Muscle layer of colon (tissue), 2 donors: Measurements from ENCODE around the gene ENOX2.

Experiments
- H3K27ac ChIP-seq: one replicate; pipeline ENCODE4 v1.7.0; 2013; ENCODE audit warnings: low read depth, mild to moderate bottlenecking, low read length, moderate library complexity
- H3K27me3 ChIP-seq, 2 donors: one replicate each; pipeline ENCODE4 v1.7.0; 2013; ENCODE audit warnings: low read length in 2 of 2, mild to moderate bottlenecking in 2 of 2; ENCODE audit not compliant: insufficient read depth in 2 of 2, control insufficient read depth in 1 of 2
- H3K36me3 ChIP-seq: one replicate; pipeline ENCODE4 v1.7.0; 2013; ENCODE audit warnings: mild to moderate bottlenecking, low read length; ENCODE audit not compliant: insufficient read depth
- H3K4me1 ChIP-seq: one replicate; pipeline ENCODE4 v1.7.0; 2013; ENCODE audit warnings: mild to moderate bottlenecking, low read length; ENCODE audit not compliant: insufficient read depth
- H3K4me3 ChIP-seq, 2 donors: one replicate each; pipeline ENCODE4 v1.7.0; 2013; ENCODE audit warnings: low read length in 2 of 2, low read depth in 1 of 2, mild to moderate bottlenecking in 1 of 2, moderate library complexity in 1 of 2
- H3K9ac ChIP-seq: one replicate; pipeline ENCODE4 v1.7.0; 2013; ENCODE audit warnings: low read length
- H3K9me3 ChIP-seq: one replicate; pipeline ENCODE4 v1.7.0; 2013; ENCODE audit warnings: mild to moderate bottlenecking, low read length
- donor health status: abdominal sarcoma.
- donor health status: Adenocarcinoma of cecum.

Gene ENOX2

DNA sequence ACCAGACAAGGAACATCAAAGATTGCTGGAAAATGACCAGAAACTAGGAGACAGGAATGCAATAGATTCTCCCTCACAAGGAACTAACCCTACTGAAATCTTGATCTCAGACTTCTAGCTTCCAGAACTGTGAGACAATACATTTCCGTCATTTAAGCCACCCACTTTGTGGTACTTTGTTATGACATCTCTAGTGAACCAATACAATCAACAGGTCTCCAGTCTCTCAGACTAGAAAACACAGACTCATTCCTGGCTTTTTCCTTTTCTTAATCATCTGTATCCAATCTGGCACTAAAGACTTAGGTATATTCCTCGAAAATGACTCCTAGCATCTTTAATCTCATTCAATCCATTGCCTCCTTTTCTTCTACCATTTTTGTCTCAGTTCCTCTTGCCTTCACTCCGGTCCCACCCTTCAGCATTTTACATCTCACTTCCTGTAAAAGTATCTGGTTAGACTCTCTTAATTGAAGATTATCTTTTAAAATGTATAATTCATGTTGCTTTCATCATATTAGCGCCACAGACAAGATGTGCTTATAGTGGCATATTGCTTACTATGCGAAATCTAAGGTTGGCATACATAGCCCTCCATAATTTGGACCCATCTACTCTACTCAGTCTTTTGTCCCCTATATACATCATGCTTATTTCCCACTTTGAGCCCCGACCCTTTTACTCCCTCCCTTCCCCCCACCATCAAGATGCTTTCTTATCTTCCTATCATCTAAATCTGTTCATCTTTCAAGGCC is 250.0 kb downstream of the ENOX2 start:
- no peaks in the 10 kb centered on the region for H3K9me3 ChIP-seq
- no peak overlapping the region for H3K9ac ChIP-seq
- no peaks in the 10 kb centered on the region for H3K4me1 ChIP-seq
- no peak overlapping the region for H3K27ac ChIP-seq
- no peak overlapping the region for H3K4me3 ChIP-seq
- no peaks in the 10 kb centered on the region for H3K36me3 ChIP-seq
- no peaks in the 10 kb centered on the region for H3K27me3 ChIP-seq

DNA sequence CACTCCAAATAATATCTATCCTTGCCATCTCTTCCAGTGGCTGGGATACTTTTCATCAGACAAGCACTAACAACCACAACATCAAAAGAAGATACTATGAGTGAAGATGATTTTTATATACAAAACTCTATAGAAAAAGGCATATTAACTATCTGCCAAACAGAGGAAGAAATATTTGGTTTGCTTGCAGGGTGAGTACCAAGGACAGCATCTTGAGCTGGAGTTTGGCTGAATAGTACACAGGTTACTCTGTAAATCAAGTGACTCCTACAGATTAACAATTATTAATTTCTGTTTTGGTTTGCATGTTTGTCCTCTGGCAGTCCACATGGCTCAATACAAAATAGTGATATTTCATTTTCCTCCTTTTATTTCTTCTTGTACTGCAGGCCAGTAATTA is 253.3 kb downstream of the ENOX2 start:
- Histone ChIP-seq H3K4me3 (no peak overlapping the region), H3K27me3 (no peaks in the 10 kb centered on the region), H3K9me3 (no peaks in the 10 kb centered on the region), H3K4me1 (no peaks in the 10 kb centered on the region), H3K9ac (no peak overlapping the region), H3K27ac (no peak overlapping the region), H3K36me3 (no peaks in the 10 kb centered on the region)

- no peak overlapping the region for H3K4me3 ChIP-seq
- H3K4me1 ChIP-seq: no peaks in the 10 kb centered on the region
Measured at GRCh38 chrX:130647468-130647867, 255.5 kb downstream of the ENOX2 start.

GRCh38 chrX:130645955-130646583 is 256.9 kb downstream of the ENOX2 start:
- no peak overlapping the region for H3K27ac ChIP-seq
- H3K4me3 ChIP-seq: no peak overlapping the region
- H3K4me1 ChIP-seq: no peaks in the 10 kb centered on the region
- no peaks in the 10 kb centered on the region for H3K27me3 ChIP-seq
- no peaks in the 10 kb centered on the region for H3K36me3 ChIP-seq
- H3K9ac ChIP-seq: no peak overlapping the region
- no peaks in the 10 kb centered on the region for H3K9me3 ChIP-seq

More at GRCh38 chrX:130647468-130647867, 255.5 kb downstream of the ENOX2 start:
- Histone ChIP-seq H3K9me3 (no peaks in the 10 kb centered on the region), H3K9ac (no peak overlapping the region), H3K36me3 (no peaks in the 10 kb centered on the region), H3K27me3 (no peaks in the 10 kb centered on the region), H3K27ac (no peak overlapping the region)

- no peaks in the 10 kb centered on the region for H3K36me3 ChIP-seq
- no peak overlapping the region for H3K9ac ChIP-seq
- no peak overlapping the region for H3K4me3 ChIP-seq
- H3K9me3 ChIP-seq: no peaks in the 10 kb centered on the region
- no peak overlapping the region for H3K27ac ChIP-seq
- no peaks in the 10 kb centered on the region for H3K4me1 ChIP-seq
- H3K27me3 ChIP-seq: no peaks in the 10 kb centered on the region
Measured at GRCh38 chrX:130637591-130637990, 265.4 kb downstream of the ENOX2 start.

DNA sequence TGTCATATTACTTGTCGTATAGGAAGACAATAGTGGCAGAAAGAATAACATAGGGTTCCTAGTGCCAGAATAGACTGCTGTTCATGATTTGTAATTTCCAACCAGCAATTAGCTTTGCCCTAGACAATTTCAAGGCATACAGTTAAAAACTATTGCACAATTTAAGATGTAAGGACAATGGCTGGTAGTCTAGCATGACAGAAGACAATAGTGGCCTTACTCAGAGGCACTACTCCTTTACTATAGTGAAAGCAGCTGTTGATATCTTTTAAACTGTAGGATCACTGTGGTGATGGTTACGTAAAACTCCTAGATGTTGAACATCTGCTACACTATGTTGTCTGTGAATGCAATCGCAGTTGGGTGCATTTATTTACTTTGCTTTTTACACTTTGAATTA is 266.7 kb downstream of the ENOX2 start:
- Histone ChIP-seq H3K36me3 (no peaks in the 10 kb centered on the region), H3K4me1 (no peaks in the 10 kb centered on the region), H3K4me3 (no peak overlapping the region), H3K9ac (no peak overlapping the region), H3K27ac (no peak overlapping the region), H3K27me3 (no peaks in the 10 kb centered on the region), H3K9me3 (no peaks in the 10 kb centered on the region)

GRCh38 chrX:130631011-130631410 is 272.0 kb downstream of the ENOX2 start:
- no peak overlapping the region for H3K9ac ChIP-seq
- H3K36me3 ChIP-seq: no peaks in the 10 kb centered on the region
- H3K27me3 ChIP-seq: no peaks in the 10 kb centered on the region
- no peak overlapping the region for H3K4me3 ChIP-seq
- no peaks in the 10 kb centered on the region for H3K4me1 ChIP-seq
- H3K27ac ChIP-seq: no peak overlapping the region
- H3K9me3 ChIP-seq: no peaks in the 10 kb centered on the region

- Histone ChIP-seq H3K9me3 (no peaks in the 10 kb centered on the region), H3K9ac (no peak overlapping the region), H3K4me1 (no peaks in the 10 kb centered on the region), H3K36me3 (no peaks in the 10 kb centered on the region), H3K27me3 (no peaks in the 10 kb centered on the region), H3K27ac (no peak overlapping the region), H3K4me3 (no peak overlapping the region)
Measured at GRCh38 chrX:130628516-130628915, 274.5 kb downstream of the ENOX2 start.

DNA sequence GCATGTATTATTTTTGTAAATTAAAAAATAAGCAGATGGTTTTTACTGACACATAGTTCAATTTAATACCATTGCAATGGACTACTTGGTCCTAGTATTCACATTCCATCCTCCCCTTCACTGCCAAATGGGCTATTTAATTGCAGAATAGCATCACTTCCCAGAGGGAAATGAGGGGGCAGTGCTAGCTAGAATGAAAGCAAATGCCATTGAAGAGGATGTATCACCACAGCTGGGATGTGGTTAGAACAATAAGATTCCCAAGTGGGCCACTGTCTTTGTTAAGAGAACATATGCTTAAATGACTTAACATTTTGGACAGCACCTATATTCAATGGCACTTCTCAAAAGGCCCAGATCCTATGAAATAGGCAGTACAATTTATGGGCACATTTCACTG is 276.5 kb downstream of the ENOX2 start:
- Histone ChIP-seq H3K36me3 (no peaks in the 10 kb centered on the region), H3K4me3 (no peak overlapping the region), H3K4me1 (no peaks in the 10 kb centered on the region), H3K9ac (no peak overlapping the region), H3K27me3 (no peaks in the 10 kb centered on the region), H3K9me3 (no peaks in the 10 kb centered on the region), H3K27ac (no peak overlapping the region)

GRCh38 chrX:130625386-130625785 is 277.6 kb downstream of the ENOX2 start:
- Histone ChIP-seq H3K36me3 (no peaks in the 10 kb centered on the region), H3K4me3 (no peak overlapping the region), H3K27ac (no peak overlapping the region), H3K4me1 (no peaks in the 10 kb centered on the region), H3K27me3 (no peaks in the 10 kb centered on the region), H3K9ac (no peak overlapping the region), H3K9me3 (no peaks in the 10 kb centered on the region)

GRCh38 chrX:130623518-130623917 is 279.5 kb downstream of the ENOX2 start:
- no peaks in the 10 kb centered on the region for H3K9me3 ChIP-seq
- H3K27me3 ChIP-seq: no peaks in the 10 kb centered on the region
- H3K4me3 ChIP-seq: no peak overlapping the region
- H3K27ac ChIP-seq: no peak overlapping the region
- no peak overlapping the region for H3K9ac ChIP-seq
- H3K36me3 ChIP-seq: no peaks in the 10 kb centered on the region
- no peaks in the 10 kb centered on the region for H3K4me1 ChIP-seq

GRCh38 chrX:130615941-130616340 is 287.1 kb downstream of the ENOX2 start:
- Histone ChIP-seq H3K27ac (no peak overlapping the region), H3K9ac (no peak overlapping the region), H3K9me3 (no peaks in the 10 kb centered on the region), H3K4me1 (no peaks in the 10 kb centered on the region), H3K27me3 (no peaks in the 10 kb centered on the region), H3K4me3 (no peak overlapping the region), H3K36me3 (no peaks in the 10 kb centered on the region)
